Kidney epithelial cell (primary cell): ENCODE results near the gene IFNLR1. TPM values are rescaled to one million over a fixed set of nuclear protein-coding genes. Genes with fewer than 3 reads are reported as not detected.
"Not testable (repeated sequence)": the region's sequence is repeated elsewhere in the genome, so short reads cannot be mapped to it uniquely, and the experiment has no call there.

ENCODE experiments used
- DNase-seq: peaks from one replicate; pipeline ENCODE4 v3.0.0-alpha.2; 2010; ENCODE audit warnings: low read depth
- H3K27me3 ChIP-seq: 2 replicates; pipeline ENCODE4 v1.6.0; 2011; ENCODE audit warnings: low read length; ENCODE audit not compliant: control insufficient read depth, insufficient read depth
- H3K36me3 ChIP-seq: 2 replicates; pipeline ENCODE4 v1.5.1; 2011; ENCODE audit warnings: low read length; ENCODE audit not compliant: control insufficient read depth, insufficient read depth
- H3K4me3 ChIP-seq: 2 replicates; pipeline ENCODE4 v1.5.1; 2011; ENCODE audit warnings: low read depth, mild to moderate bottlenecking, control low read depth, low read length
- CTCF ChIP-seq: IDR thresholded peaks from 2 replicates; pipeline ENCODE4 v1.5.1; 2011; ENCODE audit warnings: mild to moderate bottlenecking, moderate library complexity, low read length, control low read depth, inconsistent platforms; ENCODE audit not compliant: insufficient read depth, poor library complexity, severe bottlenecking
- total RNA-seq: library from RNA; depleted of rRNA; stranded (reverse); fragments of >200 nt; gene quantifications from 2 replicates; pipeline ENCODE4 v1.2.3, GENCODE V29; 2015

Gene IFNLR1
- total RNA-seq, 1 donor from 2014 or later: 6.7 TPM

- Histone ChIP-seq H3K27me3 (peaks cover 4% of the 10 kb centered on the region), H3K36me3 (no peaks in the 10 kb centered on the region), H3K4me3 (no peak overlapping the region)
- TF ChIP-seq CTCF: no peak
- no peak for DNase-seq
Measured at GRCh38 chr1:24207709-24208108, 20.6 kb upstream of the IFNLR1 start.

GRCh38 chr1:24207395-24207687, 20.3 kb upstream of the IFNLR1 start:
- not testable (repeated sequence) for H3K36me3 ChIP-seq, H3K4me3 ChIP-seq, H3K27me3 ChIP-seq, DNase-seq

DNA sequence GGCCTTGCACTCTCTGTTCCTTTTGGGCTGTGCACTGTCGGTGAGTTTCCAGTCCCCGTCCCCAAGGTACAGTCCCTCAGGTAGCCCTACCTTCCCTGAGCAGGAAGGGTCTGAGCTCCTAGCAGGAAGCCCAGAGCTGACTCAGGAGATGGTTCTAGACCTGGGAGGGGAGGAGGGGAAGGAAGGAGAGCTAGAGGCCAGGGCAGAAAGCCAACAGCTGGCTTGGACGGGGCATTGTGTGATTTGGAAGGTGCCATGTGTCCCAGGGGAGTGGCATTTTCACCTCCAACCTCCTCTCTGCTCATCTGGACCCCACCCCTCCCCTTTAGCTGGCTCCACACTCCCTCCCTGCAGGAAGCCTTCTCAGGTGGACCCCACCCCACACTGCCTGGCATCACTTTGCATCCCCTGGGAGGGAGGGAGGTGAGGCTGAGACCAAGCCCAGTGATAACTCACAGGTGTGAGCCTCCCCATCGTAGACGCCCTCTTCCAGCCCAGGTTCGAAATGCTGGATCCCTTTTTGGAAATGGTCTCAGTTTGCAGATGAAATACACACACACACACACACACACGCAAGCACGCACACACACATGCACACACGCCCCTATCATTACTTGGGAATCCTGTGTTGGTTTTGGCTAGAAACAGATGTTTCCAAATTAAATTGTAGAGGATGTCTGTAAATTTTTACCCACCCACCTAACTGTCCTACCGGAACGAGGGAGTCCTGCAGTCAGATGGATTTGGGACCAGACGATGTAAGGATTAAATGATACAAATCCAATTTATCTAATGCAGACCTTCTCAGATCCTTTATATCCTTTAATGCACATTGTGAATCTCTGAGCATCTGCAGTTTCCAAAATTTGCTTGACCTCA, 19.7 kb upstream of the IFNLR1 start:
- DNase-seq: no peak
- no peak for TF ChIP-seq CTCF
- Histone ChIP-seq H3K27me3 (peaks cover 4% of the 10 kb centered on the region), H3K36me3 (no peaks in the 10 kb centered on the region), H3K4me3 (no peak overlapping the region)

DNA sequence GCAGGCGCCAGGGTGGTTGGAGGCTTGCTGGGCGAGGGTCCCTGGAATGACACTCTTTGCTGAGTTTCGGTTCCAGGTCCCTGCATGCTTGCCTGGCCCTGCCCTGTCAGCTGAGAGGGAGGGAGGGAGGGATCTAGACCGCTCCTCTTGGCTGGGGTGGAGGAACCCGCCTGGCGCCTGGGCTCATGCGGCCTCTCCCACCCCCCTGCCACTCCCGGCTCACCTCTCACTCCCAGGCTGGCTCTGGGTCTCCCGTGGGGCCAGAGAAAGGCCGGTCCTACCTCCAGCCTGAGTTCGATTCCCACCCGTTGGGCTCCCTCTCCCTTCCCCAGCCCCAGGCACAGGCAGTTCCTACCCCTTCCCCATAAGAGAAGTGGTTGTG, 19.0 kb upstream of the IFNLR1 start:
- Histone ChIP-seq H3K27me3 (peaks cover 4% of the 10 kb centered on the region), H3K4me3 (no peak overlapping the region), H3K36me3 (no peaks in the 10 kb centered on the region)
- DNase-seq: no peak
- no peak for TF ChIP-seq CTCF

GRCh38 chr1:24205345-24206082, 18.4 kb upstream of the IFNLR1 start:
- Histone ChIP-seq H3K27me3 (peaks cover 4% of the 10 kb centered on the region), H3K36me3 (no peaks in the 10 kb centered on the region), H3K4me3 (no peak overlapping the region)
- no peak for DNase-seq
- no peak for TF ChIP-seq CTCF

DNA sequence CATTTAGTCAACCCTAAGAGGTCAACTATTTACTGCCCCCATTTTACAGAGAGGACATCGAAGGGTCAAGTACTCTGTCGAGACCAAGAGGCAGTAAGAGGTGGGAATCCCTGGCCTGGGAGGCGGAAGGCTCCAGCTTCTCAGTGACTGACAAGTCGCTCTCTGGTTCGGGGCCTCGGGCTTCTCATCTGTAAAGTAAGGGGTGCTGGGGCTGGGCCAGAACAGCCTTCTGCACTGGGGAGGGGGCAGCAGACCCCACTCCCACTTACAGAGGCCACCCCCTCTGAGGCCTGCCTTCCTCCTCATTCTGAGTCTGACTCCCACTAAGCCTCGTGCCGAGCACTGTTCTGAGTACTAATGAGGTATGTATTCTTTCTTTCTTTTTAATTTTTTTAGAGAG, 17.0 kb upstream of the IFNLR1 start:
- DNase-seq: no peak
- peaks cover 4% of the 10 kb centered on the region for H3K27me3 ChIP-seq
- TF ChIP-seq CTCF: no peak
- H3K4me3 ChIP-seq: no peak overlapping the region
- no peaks in the 10 kb centered on the region for H3K36me3 ChIP-seq
